HG03520 (cell line): ENCODE measurements around the gene KNG1.
"Not testable (repeated sequence)": the region's sequence is repeated elsewhere in the genome, so short reads cannot be mapped to it uniquely, and the experiment has no call there.

Source experiments
- ATAC-seq: cut with Tn5 transposase; IDR thresholded peaks from one replicate; pipeline ENCODE4 v1.9.1; 2021; ENCODE audit warnings: mild to moderate bottlenecking, moderate library complexity; ENCODE audit not compliant: unreplicated experiment

KNG1 gene

GRCh38 chr3:186708983-186709679 lies 8.0 kb upstream of the KNG1 start:
- no peak for ATAC-seq

DNA sequence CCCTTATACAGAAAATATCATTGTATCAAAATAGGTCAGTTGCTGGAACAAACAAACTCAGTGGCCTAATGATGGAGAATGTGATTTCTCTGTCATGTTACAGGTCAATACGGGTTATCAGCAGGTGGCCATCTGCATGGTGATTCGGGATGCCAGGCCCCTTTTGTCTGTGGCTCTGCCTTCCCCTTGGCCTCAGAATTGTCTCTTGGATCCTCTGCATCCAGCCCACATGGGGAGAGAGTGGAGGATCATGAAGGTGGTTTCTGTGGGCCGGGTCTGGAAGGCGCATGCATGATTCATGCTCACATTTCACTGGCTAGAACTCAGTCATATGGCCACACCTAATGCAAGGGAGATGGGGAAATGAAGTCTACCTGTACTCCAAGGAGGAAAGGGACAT lies 6.5 kb upstream of the KNG1 start:
- not testable (repeated sequence) for ATAC-seq

DNA sequence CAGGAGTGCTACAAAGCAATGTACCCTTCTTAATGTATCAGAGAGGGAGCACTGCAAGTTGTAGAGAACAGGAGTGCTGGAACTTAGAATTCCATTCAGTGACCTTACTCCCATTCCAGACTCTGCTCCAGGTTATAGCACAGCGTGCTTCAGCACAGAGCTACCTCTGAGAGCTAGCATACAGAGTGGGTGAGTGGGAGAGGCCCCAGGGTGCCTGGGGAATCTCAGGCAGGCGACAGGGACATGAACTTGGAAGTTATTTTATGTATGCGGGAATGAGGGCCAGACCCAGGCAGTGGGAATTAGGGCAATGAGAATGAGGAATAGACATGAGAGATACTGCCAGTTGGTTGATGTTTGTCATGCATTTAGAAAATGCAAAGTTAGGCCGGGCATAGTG lies 3.7 kb upstream of the KNG1 start:
- ATAC-seq, result no peak

- ATAC-seq, result no peak
These were observed 3.0 kb downstream of the KNG1 start for GRCh38 chr3:186719945-186720739.

GRCh38 chr3:186722457-186722856 lies 5.3 kb downstream of the KNG1 start:
- no peak for ATAC-seq

DNA sequence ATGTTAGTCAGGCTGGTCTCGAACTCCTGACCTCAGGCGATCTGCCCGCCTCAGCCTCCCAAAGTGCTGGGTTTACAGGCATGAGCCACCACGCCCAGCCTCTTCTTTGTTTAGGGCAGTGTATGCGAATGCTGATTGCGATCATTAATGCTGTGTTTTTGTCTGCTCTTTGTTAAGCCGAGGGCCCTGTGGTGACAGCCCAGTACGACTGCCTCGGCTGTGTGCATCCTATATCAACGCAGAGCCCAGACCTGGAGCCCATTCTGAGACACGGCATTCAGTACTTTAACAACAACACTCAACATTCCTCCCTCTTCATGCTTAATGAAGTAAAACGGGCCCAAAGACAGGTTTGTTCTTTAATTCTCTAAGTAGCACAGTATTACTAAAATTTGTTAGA lies 7.8 kb downstream of the KNG1 start:
- no peak for ATAC-seq

GRCh38 chr3:186732169-186732766 lies 15.1 kb downstream of the KNG1 start:
- no peak for ATAC-seq

DNA sequence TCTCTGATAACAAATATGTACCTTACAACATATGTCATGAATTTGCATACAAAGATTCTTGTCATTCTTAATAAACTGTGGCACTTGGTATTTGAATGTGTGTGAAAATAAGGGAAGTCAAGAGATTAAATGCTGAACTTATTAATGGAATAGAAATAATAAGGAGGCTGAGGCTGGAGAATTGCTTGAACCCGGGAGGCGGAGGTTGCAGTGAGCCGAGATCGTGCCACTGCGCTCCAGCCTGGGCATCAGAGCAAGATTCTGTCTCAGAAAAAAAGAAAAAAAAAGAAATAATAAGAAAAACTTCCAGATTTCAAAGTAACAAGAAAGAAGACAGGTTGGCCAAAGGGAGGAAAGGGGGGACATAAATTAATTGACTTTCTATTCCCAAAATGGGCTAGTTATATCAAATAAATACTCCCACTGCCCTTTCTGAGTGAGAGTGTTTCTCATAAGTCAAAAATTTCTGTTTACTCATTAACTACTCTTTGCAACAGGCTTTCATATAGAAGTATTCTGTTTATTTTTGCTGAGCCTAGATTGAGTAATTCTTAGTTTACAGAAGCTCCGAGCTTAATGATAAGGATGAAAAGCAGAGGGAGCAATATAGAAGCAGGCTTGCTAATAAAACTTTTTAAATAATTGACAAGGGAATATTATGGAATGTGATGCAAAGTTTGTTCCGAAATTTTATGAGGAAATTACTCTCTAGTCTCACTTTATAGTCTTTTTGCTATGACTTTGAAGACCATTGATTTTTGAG lies 25.6 kb downstream of the KNG1 start:
- no peak for ATAC-seq

GRCh38 chr3:186743666-186744065 lies 26.5 kb downstream of the KNG1 start:
- ATAC-seq, result no peak

- no peak for ATAC-seq
These were observed 28.8 kb downstream of the KNG1 start for GRCh38 chr3:186746008-186746407.

GRCh38 chr3:186750316-186750715 lies 33.2 kb downstream of the KNG1 start:
- ATAC-seq, result no peak

- no peak for ATAC-seq
These were observed 34.3 kb downstream of the KNG1 start for GRCh38 chr3:186751480-186751879.

GRCh38 chr3:186754006-186754405 lies 36.8 kb downstream of the KNG1 start:
- ATAC-seq, result no peak

DNA sequence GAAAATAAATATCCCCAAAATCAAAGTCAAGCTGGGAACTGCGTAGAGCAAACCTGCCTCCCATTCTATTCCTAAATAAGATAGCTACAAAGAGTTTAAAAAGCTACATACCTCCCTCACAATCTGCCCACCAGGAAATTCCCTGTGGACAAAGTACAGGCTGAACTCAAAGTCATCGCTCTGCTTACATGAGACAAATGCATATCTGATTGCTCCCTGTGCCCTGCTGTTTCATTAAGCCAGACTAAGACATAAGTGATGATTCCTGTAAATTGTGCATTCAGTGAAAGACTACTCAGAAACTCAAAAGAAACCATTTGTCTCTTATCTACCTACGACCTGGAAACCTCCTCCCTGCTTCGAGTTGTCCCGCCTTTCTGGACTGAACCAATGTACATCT lies 37.7 kb downstream of the KNG1 start:
- no peak for ATAC-seq

DNA sequence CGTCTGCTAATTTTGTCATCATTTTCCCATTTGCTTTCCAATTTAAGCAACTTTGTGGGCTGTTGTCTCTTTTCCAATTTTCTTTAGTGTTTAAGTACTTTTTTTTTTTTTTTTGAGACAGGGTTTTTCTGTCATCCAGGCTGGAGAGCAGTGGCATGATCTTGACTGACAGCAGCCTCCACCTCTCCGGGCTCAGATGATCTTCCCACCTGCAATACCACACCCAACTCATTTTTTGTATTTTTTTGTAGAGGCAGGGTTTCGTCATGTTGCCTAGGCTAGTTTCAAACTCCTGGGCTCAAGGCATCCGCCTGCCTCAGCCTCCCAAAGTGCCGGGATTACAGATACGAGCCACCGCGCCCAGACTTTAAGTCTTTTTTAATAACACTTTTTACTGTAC lies 40.1 kb downstream of the KNG1 start:
- no peak for ATAC-seq

- no peak for ATAC-seq
These were observed 40.6 kb downstream of the KNG1 start for GRCh38 chr3:186757686-186758220.

GRCh38 chr3:186759231-186759930 lies 42.2 kb downstream of the KNG1 start:
- ATAC-seq, result no peak

- ATAC-seq, result no peak
These were observed 43.1 kb downstream of the KNG1 start for GRCh38 chr3:186760141-186760833.

GRCh38 chr3:186760897-186761447 lies 43.8 kb downstream of the KNG1 start:
- ATAC-seq, result no peak

DNA sequence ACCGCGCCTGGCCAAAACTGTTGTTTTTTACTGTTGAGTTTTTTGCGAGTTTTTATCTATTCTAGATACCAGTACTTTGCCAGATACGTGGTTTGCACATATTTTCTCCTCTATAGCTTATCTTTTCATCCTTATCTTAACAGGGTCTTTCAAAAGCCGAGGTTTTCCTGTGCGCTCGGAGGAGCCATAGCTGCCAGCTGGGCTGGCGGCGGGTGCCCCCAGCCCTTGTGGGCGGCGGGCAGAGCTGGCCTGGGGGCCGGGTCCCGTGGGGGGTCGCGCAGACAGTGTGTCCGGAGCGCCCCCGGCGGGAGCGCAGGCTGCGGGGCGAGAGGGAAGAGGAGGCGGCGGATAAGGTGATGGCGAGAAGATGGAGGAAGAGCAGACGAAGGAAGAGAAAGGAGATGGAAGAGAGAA lies 55.1 kb downstream of the KNG1 start:
- peak; percentile 19 for ATAC-seq
